Measurements from ENCODE around the gene PTPN3. TPM values are rescaled to one million over a fixed set of nuclear protein-coding genes. Genes with fewer than 3 reads are reported as not detected.
A peak's percentile ranks its signal among the peaks of the same experiment; 100 is the strongest.
"Not testable (repeated sequence)": the region's sequence is repeated elsewhere in the genome, so short reads cannot be mapped to it uniquely, and the experiment has no call there.

The PTPN3 gene
- total RNA-seq, result under 1 TPM; 0.41 to 0.82 TPM

DNA sequence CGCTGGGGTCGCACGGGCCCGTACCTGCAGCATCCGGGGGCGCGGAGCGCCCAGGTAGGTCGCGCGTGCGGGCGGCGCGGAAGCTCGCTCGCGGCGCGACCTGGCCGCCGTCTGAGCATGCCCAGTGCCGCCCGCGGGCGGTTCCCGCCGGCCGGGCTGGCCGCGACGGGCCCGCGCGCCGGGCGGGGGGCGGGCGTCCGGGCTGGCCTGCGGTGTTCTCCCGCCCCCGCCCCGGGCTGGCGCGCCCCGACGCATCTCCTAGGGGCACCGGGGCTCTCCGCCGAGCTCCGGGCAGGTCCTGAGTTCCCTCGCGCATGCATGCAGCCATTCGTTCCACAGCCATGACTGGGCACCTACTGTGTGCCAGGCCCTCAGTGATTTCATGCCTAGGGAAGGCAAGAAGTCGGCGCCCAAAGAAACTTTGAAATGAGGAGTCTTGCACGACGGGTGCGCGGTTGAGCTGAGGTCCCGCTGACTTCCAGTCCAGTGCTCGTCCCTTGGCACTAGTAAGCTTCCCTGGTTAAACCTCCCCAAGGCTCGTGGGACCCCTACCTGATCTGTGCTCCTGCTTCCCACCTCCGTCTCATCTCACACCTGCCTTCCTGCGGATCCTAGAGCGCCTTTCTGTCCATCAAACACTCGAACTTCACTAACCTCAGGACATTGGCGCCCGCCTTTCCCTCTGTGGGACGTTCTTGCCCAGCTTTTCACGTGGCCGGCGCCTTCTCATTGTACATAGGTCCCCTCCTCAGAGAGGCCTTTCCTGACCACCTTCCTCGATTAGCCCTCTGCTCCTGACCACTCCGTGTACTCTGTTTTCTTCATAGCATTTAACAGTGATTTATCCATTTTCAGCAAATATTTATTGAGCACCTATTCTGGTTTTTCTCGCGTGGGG lies at the start of gene PTPN3:
TSS of gene PTPN3 (minus strand) at position 113 of the 898 bp plus-strand sequence. CDS start 34,873 bp downstream, outside the sequence.
- no peak for ATAC-seq (replicated peaks)
- Mint-ChIP-seq H3K4me3 (peak within 1 kb of the TSS; percentile 15), H3K27ac (no peak within 1 kb of the TSS), H3K4me1 (no peaks in the 10 kb centered on the region), H3K27me3 (peaks cover 50% of the 10 kb centered on the region), H3K9me3 (no peaks in the 10 kb centered on the region), H3K36me3 (ENCODE audit: low read depth) (no peaks in the 10 kb centered on the region)

DNA sequence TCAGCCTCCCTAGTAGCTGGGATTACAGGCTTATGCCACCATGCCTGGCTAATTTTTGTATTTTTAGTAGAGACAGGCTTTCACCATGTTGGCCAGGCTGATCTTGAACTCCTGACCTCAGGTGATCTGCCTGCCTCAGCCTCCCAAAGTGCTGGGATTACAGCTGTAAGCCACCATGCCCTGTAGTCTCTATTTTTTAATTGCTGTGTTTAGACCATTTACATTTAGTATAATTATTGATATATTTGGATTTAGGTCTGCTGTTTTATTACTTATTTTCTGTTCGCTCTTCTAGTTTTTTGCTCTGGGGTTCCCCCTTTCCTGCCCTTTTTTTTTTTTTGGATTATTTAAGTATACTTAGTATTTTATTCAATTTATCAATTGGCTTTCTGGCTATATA lies 46.8 kb upstream of the PTPN3 start:
- not testable (repeated sequence) for H3K36me3 Mint-ChIP-seq (ENCODE audit: low read depth); ATAC-seq (replicated peaks); H3K27ac Mint-ChIP-seq; H3K4me1 Mint-ChIP-seq; H3K4me3 Mint-ChIP-seq
- peaks cover 11% of the 10 kb centered on the region for H3K27me3 Mint-ChIP-seq
- H3K9me3 Mint-ChIP-seq, result peaks cover 10% of the 10 kb centered on the region

- peaks cover 9% of the 10 kb centered on the region for H3K9me3 Mint-ChIP-seq
- no peaks in the 10 kb centered on the region for H3K36me3 Mint-ChIP-seq (ENCODE audit: low read depth)
- peaks cover 12% of the 10 kb centered on the region for H3K27me3 Mint-ChIP-seq
- no peak for ATAC-seq (replicated peaks)
- no peaks in the 10 kb centered on the region for H3K4me1 Mint-ChIP-seq
- no peak overlapping the region for H3K27ac Mint-ChIP-seq
- H3K4me3 Mint-ChIP-seq, result no peak overlapping the region
These were observed 44.8 kb upstream of the PTPN3 start for GRCh38 chr9:109542922-109543321.

- Mint-ChIP-seq H3K27ac (no peak overlapping the region), H3K9me3 (no peaks in the 10 kb centered on the region), H3K36me3 (ENCODE audit: low read depth) (no peaks in the 10 kb centered on the region), H3K4me1 (no peaks in the 10 kb centered on the region), H3K27me3 (peaks cover 12% of the 10 kb centered on the region), H3K4me3 (no peak overlapping the region)
- no peak for ATAC-seq (replicated peaks)
These were observed 40.2 kb upstream of the PTPN3 start for GRCh38 chr9:109538346-109538745.

- Mint-ChIP-seq H3K9me3 (no peaks in the 10 kb centered on the region), H3K4me3 (no peak overlapping the region), H3K27me3 (peaks cover 8% of the 10 kb centered on the region), H3K27ac (no peak overlapping the region), H3K4me1 (no peaks in the 10 kb centered on the region), H3K36me3 (ENCODE audit: low read depth) (no peaks in the 10 kb centered on the region)
- ATAC-seq (replicated peaks), result no peak
These were observed 39.2 kb upstream of the PTPN3 start for GRCh38 chr9:109537288-109537687.

DNA sequence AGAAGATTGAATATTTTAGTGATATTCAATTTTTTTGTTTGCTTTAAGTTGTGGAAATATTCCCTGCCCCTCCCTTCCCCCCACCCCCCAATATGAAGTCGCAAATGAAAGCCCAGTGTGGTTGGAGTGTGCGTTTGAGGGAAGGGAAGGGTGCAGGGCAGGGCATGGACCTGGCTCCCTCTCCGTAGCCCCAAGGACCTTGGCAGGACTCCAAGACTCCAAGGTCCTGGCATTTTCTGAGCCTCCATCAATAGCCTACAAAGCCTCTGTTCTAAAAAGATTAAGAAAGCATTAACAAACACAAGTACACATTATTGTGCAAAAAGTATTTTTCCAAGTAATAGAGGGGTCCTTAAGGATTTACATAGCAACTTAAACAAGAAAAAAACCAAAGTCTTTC lies 38.8 kb upstream of the PTPN3 start:
- ATAC-seq (replicated peaks), result no peak
- no peak overlapping the region for H3K27ac Mint-ChIP-seq
- peaks cover 8% of the 10 kb centered on the region for H3K27me3 Mint-ChIP-seq
- H3K36me3 Mint-ChIP-seq (ENCODE audit: low read depth), result no peaks in the 10 kb centered on the region
- no peaks in the 10 kb centered on the region for H3K4me1 Mint-ChIP-seq
- H3K9me3 Mint-ChIP-seq, result no peaks in the 10 kb centered on the region
- H3K4me3 Mint-ChIP-seq, result no peak overlapping the region

DNA sequence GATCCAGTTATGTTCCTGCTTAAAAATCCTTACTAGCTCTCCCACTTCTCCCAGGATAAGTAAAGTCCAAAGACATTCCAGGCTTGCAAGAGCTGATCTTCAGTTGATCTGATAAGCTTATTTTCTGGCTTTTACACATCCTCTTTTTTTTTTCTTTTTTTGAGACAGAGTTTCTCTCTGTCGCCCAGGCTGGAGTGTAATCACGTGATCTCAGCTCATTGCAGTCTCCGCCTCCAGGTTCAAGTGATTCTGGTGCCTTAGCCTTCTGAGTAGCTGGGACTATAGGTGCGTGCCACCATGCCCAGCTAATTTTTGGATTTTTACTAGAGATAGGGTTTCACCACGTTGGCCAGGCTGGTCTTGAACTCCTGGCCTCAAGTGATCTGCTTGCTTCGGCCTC lies 37.3 kb upstream of the PTPN3 start:
- Mint-ChIP-seq H3K4me3 (no peak overlapping the region), H3K36me3 (ENCODE audit: low read depth) (no peaks in the 10 kb centered on the region), H3K27me3 (peaks cover 8% of the 10 kb centered on the region), H3K27ac (no peak overlapping the region), H3K4me1 (no peaks in the 10 kb centered on the region), H3K9me3 (no peaks in the 10 kb centered on the region)
- ATAC-seq (replicated peaks), result no peak

- Mint-ChIP-seq H3K27me3 (peaks cover 4% of the 10 kb centered on the region), H3K36me3 (ENCODE audit: low read depth) (no peaks in the 10 kb centered on the region), H3K9me3 (no peaks in the 10 kb centered on the region), H3K4me1 (no peaks in the 10 kb centered on the region), H3K4me3 (no peak overlapping the region), H3K27ac (no peak overlapping the region)
- ATAC-seq (replicated peaks), result no peak
These were observed 36.0 kb upstream of the PTPN3 start for GRCh38 chr9:109534151-109534550.

- not testable (repeated sequence) for H3K9me3 Mint-ChIP-seq, H3K27me3 Mint-ChIP-seq
These were observed 34.5 kb upstream of the PTPN3 start for GRCh38 chr9:109532652-109533051.

DNA sequence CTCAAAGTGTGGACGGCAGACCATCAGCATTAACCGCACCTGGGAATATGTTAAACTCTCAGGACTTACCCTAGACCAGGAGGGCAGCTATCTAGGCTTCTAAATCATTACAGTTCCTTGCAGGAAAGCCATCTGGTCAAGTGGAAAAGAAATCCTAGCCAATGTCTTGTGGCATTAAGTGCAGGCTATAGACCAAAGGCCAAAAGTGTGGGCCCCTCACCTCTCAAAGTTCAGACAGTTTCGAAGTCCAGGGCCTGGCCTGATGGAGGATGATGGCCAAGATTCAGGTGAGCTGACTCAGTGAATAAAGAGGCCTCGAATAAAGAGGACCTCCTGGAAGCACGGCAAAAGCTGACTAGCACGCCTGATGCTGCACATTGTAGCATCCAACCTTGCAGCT lies 24.0 kb upstream of the PTPN3 start:
- Mint-ChIP-seq H3K27me3 (peaks cover 5% of the 10 kb centered on the region), H3K36me3 (ENCODE audit: low read depth) (no peaks in the 10 kb centered on the region), H3K9me3 (no peaks in the 10 kb centered on the region), H3K4me1 (no peaks in the 10 kb centered on the region), H3K27ac (no peak overlapping the region), H3K4me3 (no peak overlapping the region)
- no peak for ATAC-seq (replicated peaks)

More at GRCh38 chr9:109532652-109533051, 34.5 kb upstream of the PTPN3 start:
- H3K4me3 Mint-ChIP-seq; H3K4me1 Mint-ChIP-seq; ATAC-seq (replicated peaks); H3K27ac Mint-ChIP-seq; H3K36me3 Mint-ChIP-seq (ENCODE audit: low read depth): not testable (repeated sequence)

- H3K36me3 Mint-ChIP-seq (ENCODE audit: low read depth), result no peaks in the 10 kb centered on the region
- H3K4me1 Mint-ChIP-seq, result no peaks in the 10 kb centered on the region
- H3K27me3 Mint-ChIP-seq, result peaks cover 13% of the 10 kb centered on the region
- no peaks in the 10 kb centered on the region for H3K9me3 Mint-ChIP-seq
- no peak overlapping the region for H3K27ac Mint-ChIP-seq
- peak; percentile 67 for ATAC-seq (replicated peaks)
- H3K4me3 Mint-ChIP-seq, result no peak overlapping the region
These were observed 22.5 kb upstream of the PTPN3 start for GRCh38 chr9:109520475-109521132.

DNA sequence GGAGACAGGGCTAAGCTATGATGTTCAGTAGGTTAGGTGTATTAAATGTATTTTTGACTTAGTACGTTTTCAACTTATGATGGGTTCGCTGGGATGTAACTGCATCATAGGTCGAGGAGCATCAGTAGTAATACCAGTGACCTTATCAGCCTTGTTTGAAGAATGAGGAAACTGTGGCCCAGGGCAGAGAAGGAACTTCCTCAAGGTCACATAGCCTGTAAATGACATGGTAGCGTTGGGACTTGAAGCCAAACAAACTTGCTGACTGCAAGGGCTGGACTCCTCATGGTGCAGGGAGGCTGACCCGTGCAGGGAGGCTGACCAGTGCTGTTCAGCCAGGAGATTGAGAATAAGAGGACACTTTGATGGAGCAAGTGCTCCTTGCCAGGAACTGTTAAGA lies 21.3 kb upstream of the PTPN3 start:
- Mint-ChIP-seq H3K4me1 (no peaks in the 10 kb centered on the region), H3K9me3 (no peaks in the 10 kb centered on the region), H3K36me3 (ENCODE audit: low read depth) (no peaks in the 10 kb centered on the region), H3K4me3 (no peak overlapping the region), H3K27me3 (peaks cover 17% of the 10 kb centered on the region), H3K27ac (no peak overlapping the region)
- no peak for ATAC-seq (replicated peaks)

DNA sequence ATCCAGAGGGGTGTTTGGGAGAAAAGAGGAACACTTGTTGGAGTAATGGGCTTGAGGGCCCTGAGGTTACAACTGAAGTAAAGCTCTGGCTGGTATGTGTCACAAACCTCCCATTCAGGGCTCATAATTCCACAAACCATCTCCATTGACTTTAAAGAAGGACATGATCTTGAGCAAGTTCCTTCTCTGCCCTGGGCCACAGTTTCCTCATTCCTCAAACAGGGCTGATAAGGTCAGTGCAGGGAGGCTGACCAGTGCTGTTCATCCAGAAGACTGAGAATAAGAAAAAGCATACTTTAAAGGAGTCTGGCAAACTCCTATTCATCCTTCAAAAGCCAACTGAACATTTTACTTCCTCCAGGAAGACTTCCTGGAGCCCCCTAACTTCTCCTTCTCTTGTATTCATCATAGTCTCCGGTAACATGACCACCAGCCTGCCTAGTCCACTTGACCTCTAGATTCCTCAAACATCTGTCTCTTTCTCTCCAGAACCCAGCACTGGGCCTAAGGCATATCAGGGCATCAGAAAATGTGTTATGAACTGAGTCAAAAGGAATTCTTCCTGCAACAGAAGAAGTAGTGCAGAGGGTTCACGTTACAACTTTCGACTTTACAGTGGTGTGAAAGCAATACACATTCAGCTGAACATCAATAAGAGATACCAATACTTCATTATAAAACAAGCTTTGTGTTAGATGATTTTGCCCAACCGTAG lies 20.7 kb upstream of the PTPN3 start:
- no peaks in the 10 kb centered on the region for H3K36me3 Mint-ChIP-seq (ENCODE audit: low read depth)
- H3K27ac Mint-ChIP-seq, result no peak overlapping the region
- no peak for ATAC-seq (replicated peaks)
- peaks cover 17% of the 10 kb centered on the region for H3K27me3 Mint-ChIP-seq
- no peaks in the 10 kb centered on the region for H3K9me3 Mint-ChIP-seq
- H3K4me3 Mint-ChIP-seq, result no peak overlapping the region
- H3K4me1 Mint-ChIP-seq, result no peaks in the 10 kb centered on the region

DNA sequence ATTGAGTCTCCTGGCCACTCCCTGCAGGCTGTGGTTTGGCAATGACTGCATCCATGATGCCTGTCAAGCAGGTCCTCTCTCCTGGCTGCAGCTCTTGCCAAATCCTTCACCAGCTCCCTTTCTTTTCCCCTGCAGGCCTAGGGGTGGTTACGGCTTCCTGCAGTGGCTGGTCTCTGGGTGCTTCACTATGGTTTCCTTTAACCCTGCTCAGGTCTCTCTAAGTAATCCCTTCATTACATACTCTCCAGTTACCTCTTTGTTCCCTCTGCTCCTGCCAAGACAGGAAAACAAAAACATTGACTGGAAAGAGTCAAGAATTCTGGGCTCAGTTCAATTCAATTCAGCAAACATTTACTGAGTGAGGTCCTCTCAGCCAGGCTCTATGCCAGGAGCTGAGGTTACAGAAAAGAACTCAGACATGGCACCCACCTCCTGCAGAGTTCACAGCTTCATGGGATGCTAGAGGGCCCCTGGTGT lies 19.8 kb upstream of the PTPN3 start:
- no peaks in the 10 kb centered on the region for H3K36me3 Mint-ChIP-seq (ENCODE audit: low read depth)
- ATAC-seq (replicated peaks), result no peak

More for the DNA sequence above, 19.8 kb upstream of the PTPN3 start:
- H3K4me3 Mint-ChIP-seq, result no peak overlapping the region
- H3K4me1 Mint-ChIP-seq, result no peaks in the 10 kb centered on the region
- H3K27me3 Mint-ChIP-seq, result peaks cover 12% of the 10 kb centered on the region
- no peaks in the 10 kb centered on the region for H3K9me3 Mint-ChIP-seq
- no peak overlapping the region for H3K27ac Mint-ChIP-seq

Data from activated T-helper 17 cell treated with anti-CD3 and anti-CD28 coated beads, Interleukin-2, amount 50 U/mL, for 72 hours (primary cell).